Peyer's patch (tissue), 4 donors: ENCODE measurements around the gene TCAIM.

ENCODE experiments used
- CTCF ChIP-seq, 6 experiments: fragments of 450-650 bp in 4 of 6; fragments of 200-600 bp in 2 of 6; sonication (generic) in 1 of 6; IDR thresholded peaks; one replicate each; pipeline ENCODE4 v1.5.1; 2017 to 2019; ENCODE audit warnings: antibody characterized with exemption in 6 of 6, mild to moderate bottlenecking in 3 of 6, moderate library complexity in 1 of 6
- POLR2A ChIP-seq, 2 donors: fragments of 450-650 bp; IDR thresholded peaks; one replicate each; pipeline ENCODE4 v1.5.1; 2017; ENCODE audit warnings: antibody characterized with exemption in 2 of 2, mild to moderate bottlenecking in 2 of 2, moderate library complexity in 2 of 2

GRCh38 chr3:44442596-44443309, 104.2 kb downstream of the TCAIM start:
- TF ChIP-seq CTCF (IDR thresholded peaks at IDR 0.05) (no peak), POLR2A (IDR thresholded peaks at IDR 0.05) (no peak)
